Posterior vena cava (tissue), 2 donors: ENCODE data around the gene DPCD. TPM values are rescaled to one million over a fixed set of nuclear protein-coding genes. Genes with fewer than 3 reads are reported as not detected.

Experiments
- DNase-seq: peaks from one replicate; pipeline ENCODE4 v3.0.0-alpha.2; 2020; ENCODE audit warnings: low spot score
- intact Hi-C, 2 donors: fragments of 100-400 bp; cut with DNase I; formaldehyde crosslinking; loops; one replicate each; pipeline versions ENCODE4 v1.14.1 to v1.14.2; 2022 to 2023
- long read RNA-seq, 2 donors: library from polyadenylated mRNA; unstranded; transcript quantifications; one replicate each; pipeline ENCODE4 v2.0.0, GENCODE V29; 2020 to 2021
- total RNA-seq, 2 donors: library from RNA; stranded (reverse); fragmentation: NEBNext Ultra II Directional; extraction: Animal tissue kit (Norgen Biotek cat#: 25700); gene quantifications; one replicate each; pipeline ENCODE4 v1.2.1, GENCODE V29; 2021
- donor health status: DM: yes; HTN: yes; CAD: no.
- donor health status: DM: yes; HTN: yes; CAD: no.

Gene DPCD
- total RNA-seq = 10 to 100 TPM; 11.4 to 12.5 TPM
- long read RNA-seq, donor 1, partial matches to known transcripts = 0 of 5 reads
- long read RNA-seq, donor 1, other reads (novel, unspliced or antisense) = 4 of 5 reads
- long read RNA-seq, donor 2, transcript DPCD-202 (6 exons, 858 nt) = major isoform, 9 of 13 reads
- long read RNA-seq, donor 2, partial matches to known transcripts = 1 of 13 reads
- long read RNA-seq, donor 2, other reads (novel, unspliced or antisense) = 3 of 13 reads

DNA sequence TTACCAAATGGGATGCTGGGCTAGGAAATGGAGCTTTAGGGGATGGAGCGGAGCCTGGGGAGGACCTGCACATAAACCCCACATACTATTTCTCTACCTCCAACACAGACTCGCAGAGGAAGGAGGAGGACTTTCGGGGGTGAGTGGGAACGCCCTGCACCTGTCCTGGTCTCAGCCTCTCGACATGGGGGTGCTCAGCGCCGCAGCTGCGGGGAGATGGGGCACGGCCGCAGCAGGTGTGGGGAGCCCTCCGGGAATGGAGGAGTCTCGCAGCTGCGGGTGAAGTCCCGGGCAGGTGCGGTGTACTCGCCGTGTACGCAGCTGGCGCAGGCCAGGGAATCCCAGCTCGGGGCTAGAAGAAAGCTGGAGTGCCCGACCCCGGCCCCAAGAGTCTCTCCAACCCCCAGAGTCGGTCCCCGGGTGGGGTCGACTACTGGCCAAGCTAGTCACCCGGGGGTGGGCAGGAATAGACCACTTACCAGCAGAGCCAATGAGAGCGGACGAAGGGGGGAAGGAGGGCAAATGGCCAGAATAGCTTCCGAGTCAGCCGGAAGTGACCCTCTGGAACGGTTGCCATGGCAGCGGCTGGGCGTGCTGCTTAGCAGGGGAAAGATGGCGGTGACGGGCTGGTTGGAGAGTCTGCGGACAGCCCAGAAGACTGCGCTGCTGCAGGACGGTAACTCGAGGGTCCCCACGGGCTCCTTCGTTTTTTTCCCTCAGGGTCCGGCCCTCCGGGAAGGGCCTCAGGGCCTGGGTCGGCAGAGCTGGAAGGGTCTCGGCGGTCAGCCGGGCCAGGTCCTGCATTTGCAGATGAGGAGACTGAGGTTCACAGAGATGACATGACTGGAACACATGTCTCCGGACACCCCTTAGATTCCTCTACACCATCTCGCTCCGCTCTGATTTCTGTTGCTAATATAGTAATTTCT is at the start of gene DPCD, which contains the start of gene POLL:
Gene DPCD, plus strand, starts transcription at position 597 of the 929 bp plus-strand sequence. Its CDS starts 16 bp downstream, at position 613.
Gene POLL, minus strand, starts transcription at position 533 of the 929 bp plus-strand sequence. CDS start 897 bp downstream, outside the sequence.
- intact Hi-C loops = no loop called here
- DNase-seq = peak; percentile 99

DNA sequence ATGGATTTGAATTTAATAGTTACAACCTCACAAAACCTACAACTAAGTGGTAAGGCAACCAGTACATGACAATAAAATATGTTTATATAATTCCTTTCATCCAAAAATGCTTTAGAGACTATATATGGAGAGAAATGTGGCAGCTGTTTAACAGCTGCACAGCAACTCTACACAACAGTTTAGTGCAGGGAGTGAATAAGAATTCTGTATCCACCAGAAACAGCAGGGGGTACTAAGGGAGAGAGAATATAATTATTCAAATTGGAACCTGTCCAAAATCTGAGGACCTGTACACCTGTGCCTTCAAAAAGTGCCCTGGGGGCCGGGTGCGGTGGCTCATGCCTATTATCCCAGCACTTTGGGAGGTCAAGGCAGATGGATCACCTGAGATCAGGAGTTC is 49.7 kb upstream of the DPCD start:
- no peak for DNase-seq
- intact Hi-C loops = no loop called here

DNA sequence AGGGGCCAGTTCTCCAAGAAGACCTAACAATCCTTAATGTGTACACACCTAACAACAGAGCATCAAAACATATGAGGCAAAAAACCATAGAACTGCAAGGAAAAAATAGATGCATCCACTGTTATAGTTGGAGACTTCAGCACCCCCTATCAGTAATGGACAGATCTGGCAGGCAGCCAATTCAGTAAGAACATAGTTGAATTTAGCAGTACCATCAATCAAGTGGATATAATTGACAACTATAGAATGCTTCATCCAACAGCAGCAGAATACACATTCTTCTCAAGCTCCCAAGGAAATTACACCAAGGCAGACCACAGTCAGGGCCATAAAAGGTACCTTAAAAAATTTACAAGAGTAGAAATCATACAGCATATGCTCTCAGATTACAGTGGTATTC is 42.2 kb upstream of the DPCD start:
- intact Hi-C loops = no loop called here
- DNase-seq = no peak

DNA sequence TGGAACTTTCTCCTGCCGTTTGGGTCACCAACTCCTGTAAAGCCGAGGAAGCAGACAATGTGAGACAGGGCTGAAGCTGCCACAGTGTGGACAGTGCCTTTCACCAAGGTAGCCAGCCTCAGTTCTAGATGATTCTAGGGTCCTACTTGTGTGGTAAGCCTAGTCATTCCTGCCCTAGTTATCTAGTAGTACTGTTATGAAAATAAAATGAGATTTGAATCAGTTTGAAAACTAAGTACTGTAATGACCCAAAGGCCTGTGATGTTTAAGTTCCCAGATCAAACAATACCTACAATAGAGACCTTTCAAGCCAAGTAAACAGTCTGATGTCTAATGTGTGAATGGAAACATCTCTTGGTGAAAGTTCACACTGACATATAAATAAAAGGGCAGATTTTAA is 37.2 kb upstream of the DPCD start:
- no peak for DNase-seq
- intact Hi-C loops = no loop called here

DNA sequence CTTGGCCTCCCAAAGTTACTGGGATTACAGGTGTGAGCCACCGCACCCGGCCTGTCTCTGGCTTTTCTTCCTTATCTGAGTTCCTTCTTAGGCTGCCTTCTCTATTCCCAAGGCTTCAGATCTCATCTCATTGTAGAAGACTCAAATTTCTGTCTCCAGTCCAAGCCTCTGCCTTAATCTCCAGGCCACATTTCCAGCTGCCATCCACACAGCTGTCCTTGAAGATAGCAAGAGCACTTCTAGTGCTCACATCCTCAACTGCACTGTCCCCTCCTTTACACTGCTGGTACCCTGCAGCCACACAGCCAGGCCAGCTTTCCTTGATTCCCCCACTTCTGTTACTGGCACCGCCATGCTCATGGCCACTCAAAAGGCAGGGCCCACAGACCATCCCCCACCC is 35.7 kb upstream of the DPCD start:
- no peak for DNase-seq
- intact Hi-C loops = no loop called here

DNA sequence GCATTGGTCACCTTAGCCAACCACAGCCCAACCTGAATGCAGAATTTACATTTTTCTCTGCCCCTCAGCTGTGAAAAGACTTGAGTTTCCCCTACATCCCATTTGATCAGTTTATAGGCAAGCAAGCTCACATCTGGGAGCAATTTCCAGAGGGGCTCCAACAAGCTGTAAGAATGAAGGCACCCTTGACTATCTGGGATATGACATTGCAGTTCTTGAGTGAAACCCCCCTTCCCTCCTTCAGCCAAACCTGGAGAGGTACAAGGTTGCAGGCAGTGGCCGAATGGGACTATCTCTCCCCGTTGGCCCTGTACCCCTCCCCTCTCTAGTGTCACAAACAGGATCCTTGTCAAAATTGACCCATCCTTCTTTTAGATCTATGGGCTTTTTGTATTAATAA is 30.6 kb upstream of the DPCD start:
- intact Hi-C loops = no loop called here
- DNase-seq = no peak

DNA sequence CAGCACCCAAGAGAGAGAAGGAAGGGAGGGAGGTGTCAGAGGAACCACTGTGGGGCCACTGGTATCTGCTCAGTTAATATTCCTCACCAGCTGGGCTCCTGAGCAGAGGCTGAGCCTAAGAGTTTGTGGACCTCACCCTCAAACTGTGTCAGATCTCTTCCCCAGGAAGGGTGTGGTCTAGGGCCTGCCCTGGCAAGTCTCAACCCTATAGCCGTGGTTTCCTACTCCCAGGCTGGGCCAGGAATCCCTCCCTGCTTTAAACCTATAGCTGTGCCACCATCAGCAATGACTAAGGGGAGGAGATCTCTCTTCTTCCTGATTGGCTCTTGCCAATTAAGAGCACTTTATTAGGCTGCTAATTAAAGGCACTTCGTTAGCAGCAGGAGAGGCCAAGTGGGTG is 29.9 kb upstream of the DPCD start:
- DNase-seq = no peak
- intact Hi-C loops = no loop called here

DNA sequence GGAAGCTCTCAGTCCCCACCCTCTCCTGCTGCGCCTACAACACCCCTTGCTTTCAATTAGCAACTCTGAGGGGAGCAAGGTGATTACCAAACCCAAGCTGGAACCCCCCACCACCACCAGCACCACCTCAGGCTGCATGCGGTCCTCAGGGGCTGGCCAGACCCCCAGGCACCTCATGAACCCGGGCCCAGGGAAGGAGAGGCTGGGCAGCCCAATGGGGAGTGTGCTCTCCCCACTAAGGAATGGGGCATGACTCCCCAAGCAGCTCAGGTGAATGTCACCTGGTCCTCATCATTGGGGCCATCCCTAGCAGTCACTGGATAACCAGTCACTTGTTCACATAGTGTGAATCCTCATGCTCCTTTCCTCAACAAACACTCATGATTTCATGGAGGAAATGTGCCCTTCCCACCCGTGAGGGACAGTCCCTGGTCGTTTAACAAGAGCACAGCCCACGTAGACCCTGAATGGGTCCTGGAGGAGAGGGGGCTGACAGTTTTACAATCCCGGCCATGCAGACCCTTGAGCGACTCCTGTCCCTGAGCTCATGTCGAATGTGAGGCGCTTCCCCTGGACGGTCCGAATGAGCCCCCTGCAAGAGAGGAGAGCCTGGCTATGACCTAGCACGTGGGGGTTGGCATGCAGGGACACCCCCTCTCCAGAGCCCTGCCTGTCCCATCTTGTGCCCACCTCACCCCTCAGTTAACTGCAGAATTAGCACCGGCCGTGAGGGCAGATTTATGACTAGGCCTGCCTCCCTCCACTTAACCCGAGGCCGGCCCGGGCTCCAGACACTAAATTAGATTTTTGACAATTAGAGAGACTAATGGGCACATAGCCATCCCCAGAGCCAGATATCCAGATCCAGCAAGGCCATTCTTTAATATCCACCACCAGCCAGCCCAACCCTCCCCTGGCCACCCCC is 29.2 kb upstream of the DPCD start:
- peak; percentile 46 for DNase-seq
- intact Hi-C loops = no loop called here

DNA sequence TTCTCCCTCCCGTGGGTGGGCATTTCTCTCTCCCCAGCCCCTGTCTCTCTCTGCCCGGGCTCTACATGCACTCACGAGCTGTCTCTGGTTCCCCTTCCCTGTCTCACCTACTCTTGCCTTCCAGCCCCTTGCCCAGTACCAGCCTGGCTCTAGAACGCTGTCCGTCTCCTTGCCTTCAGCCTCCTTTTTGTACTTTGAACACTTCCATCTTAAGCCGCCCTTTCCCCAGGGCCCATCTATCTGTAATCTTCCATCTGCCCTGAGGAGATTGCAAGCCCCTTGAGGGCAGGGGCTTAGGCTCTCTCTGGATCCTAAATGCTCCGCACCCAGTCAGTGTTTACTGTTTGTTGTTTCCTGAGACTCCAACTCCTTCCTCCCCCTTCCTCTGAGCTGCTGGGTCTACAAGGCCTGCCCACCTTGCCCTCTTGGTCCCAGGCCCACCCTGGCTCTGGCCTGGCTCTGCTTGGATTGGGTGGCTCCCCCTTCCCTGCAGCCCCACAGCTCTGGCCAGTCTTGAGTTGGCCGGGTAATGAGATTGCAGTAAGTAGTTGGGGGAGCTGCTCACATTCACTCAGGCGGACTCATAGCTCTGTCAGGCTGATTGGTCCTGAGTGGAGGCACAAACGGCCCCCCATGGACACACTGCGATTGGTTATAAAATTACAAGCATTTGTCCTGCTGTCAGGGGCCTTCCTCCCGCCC is 28.4 kb upstream of the DPCD start:
- intact Hi-C loops = loop anchor here in 1 of 2 donors (10.0 kb wide), 1 partner anchor 275 kb away; no protein-coding TSS in a partner anchor
- DNase-seq = peak; percentile 56

DNA sequence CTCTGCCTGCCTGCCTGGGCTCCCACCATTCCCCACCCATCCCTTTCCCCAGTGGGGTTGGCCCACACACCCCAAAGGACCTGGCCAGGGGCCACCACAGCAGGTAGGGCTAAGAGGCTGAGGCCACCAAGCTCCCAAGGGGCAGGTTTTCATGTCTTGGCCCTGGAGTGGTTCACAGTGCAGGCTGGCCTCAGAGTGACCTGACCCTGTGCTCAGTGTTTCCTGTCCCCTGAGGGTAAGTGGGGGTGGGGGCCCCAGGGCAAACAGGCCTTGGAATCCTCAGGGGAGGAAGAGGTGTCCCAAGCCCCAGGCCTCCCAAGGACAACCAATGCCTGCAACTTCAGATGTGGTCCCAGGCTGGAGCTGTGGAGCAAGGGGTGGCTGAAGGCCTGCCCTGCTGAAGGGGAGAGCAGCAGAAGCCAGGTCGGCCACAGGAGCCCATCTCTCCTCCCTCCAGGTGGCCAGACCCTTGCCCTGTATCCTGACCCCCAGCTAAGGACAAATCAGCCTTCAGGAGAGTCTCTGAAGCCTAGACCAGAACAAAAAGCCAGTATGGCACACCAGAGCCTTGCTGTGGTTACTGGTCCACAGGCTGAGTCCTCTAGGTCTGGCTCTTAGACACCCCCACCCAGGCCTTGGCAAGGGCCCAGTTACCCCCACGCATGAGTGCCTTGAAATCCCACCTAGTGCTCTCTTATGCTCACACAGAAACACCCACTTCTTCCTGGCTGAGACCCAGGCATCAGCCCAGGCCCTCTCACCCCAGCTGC is 27.6 kb upstream of the DPCD start:
- peak; percentile 63 for DNase-seq
- intact Hi-C loops = loop anchor here in 1 of 2 donors (10.0 kb wide), 1 partner anchor 276 kb away; no protein-coding TSS in a partner anchor

DNA sequence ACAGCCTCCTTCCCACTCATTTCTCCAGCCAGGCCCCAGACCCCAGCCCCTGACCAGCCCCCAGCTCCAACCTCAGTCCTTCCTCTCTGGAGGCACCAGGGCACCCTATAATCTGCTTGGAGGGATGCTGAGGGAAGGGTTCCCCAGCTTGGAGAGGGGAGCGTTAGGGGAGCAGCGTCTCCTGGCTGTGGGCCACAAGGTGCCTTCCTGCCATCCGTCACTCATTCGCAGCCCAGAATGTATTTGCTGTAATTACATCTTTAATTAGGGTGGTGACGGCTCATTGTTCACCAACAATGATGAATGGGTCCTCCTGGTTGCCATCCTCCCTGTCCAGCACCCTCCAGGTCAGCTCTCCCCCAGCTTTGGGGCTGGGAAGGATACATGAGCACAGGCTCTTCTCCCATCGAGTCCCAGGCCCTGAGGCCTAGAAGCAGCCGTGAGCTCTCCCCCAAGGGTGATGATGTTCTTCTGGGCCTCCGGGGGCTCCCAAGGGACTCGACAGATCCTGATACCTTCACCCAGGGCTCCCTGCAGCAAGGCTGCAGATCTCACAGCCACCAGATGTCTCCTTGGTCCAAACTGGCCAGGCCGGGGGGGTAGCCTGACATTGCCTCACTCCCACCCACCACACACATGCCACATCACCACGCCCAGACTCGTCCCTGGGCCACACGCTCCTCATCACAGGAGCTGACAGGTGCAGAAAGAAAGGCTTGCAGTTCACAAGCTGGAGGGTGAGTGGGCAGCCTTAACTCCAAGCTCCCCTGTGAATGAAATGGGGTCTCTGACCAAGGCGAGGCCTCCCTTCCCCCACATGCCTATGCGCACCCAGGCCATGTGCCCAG is 26.8 kb upstream of the DPCD start:
- peak; percentile 74 for DNase-seq
- intact Hi-C loops = loop anchor here in 1 of 2 donors (10.0 kb wide), 1 partner anchor 276 kb away; no protein-coding TSS in a partner anchor

DNA sequence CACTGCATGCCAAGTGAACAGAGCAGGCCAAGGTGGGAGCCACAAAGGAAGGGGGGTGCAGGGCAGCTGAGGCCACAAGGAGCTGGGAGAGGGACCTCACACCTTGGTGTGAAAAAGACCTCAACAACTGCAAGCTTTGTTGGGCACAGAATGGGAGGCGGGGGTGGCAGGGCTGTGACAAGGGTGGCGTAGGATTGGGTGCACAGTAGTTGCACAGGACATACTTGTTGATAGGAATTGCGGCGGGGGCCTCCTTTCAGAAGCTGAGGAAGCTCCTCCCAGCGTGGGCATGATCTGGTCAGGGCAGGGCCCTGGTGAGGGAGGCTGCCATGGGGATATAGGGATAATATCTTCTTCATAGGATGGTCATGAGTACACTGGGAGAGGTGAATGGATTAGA is 25.9 kb upstream of the DPCD start:
- intact Hi-C loops = loop anchor here in 1 of 2 donors (10.0 kb wide), 1 partner anchor 277 kb away; no protein-coding TSS in a partner anchor
- DNase-seq = peak; percentile 63

DNA sequence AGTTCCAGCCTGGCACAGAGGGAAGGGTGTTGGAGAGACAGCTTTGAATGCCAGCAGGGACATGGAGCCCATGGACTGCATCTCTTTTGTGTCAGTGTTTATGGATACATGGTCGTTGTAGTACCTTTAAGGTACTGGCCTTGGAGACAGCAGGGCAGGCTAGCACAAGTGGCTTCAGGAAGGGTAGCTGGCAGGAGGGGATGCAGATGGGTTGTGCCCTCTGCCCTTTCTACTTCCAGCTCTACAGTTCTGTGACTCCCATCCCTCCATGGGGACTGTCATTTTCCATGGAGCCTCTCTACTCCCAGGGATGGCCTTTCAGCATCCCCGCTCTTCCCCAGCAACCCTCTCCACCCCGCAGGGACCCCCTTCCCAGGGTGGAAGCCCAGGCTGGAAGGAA is 25.1 kb upstream of the DPCD start:
- intact Hi-C loops = loop anchor here in 1 of 2 donors (10.0 kb wide), 1 partner anchor 278 kb away; no protein-coding TSS in a partner anchor
- peak; percentile 15 for DNase-seq

DNA sequence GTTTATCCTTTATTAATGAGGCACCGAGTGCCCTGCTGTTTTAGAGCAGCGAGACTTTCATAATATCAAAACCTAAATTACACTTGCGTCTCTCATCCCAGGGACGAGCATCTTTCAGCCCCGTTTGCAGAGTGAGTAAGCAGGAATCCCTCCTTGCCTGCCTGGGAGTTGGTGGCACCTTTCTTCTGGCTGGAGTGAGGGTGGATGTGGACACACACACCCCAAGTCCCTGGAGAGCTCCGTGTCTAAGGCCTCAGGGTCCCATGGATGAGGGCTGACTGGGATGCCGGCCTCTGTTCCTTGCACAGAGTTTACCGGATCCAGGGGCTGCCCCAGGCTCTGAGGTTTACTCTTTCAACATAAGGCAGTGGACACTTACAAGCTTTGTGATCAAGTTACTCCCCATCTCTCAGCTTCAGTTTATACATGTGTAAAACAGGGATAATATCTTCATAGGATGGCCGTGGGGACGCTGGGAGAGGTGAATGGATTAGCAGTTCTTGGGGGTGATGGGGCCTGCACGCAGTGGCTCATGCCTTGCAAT is 24.6 kb upstream of the DPCD start:
- intact Hi-C loops = loop anchor here in 1 of 2 donors (10.0 kb wide), 1 partner anchor 279 kb away; no protein-coding TSS in a partner anchor
- DNase-seq = peak; percentile 47

DNA sequence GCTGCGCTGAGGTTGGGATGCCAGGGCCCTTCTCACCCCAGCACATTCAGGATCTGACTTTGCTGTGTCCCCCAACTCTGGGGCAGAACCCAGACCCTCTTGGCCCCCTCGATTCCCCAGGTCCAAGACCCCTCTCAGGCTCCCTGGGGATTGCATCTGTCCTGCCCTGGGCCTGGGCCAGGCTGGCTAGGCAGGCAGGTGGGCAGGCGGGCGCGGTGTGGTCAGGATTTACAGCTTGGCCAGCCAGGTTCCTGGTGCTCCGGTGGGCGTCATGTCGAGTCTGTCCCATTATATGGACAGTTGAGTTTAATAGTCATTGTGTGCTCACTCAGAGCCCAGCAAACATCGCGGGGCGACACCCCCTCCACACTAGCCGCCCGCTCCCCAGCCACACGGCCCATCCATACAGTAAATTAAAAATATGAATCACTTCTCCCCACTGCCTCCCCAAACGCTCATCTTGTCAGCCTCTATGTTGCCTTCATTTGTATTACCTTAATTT is 23.6 kb upstream of the DPCD start:
- DNase-seq = peak; percentile 64
- intact Hi-C loops = loop anchor here in 1 of 2 donors (10.0 kb wide), 1 partner anchor 280 kb away; no protein-coding TSS in a partner anchor

DNA sequence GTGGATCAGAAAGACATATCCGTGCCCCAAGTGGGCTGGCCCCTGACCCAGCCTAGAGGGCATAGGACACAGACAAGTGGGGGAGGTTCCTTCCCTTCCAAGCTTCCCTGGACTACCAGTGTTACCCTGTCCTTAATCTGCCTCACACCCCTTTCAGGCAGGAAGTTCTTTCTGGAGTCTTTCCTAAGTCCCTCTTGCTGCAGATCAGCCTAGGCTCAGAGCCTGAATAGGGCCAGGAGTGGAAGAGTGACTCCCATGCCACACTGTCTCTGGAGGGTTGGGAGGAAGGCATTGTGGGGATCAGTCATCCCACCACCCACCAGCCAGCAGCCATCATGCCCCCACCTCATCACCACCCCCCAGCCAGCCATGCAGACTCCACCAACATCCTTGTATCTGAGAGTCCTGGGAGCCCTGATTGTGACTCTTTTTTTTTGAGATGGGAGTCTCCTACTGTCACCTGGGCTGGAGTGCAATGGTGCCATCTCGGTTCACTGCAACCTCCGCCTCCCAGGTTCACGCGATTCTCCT is 22.7 kb upstream of the DPCD start:
- DNase-seq = peak; percentile 28
- intact Hi-C loops = loop anchor here in 1 of 2 donors (5.0 to 10.0 kb wide), 2 partner anchors 281 to 353 kb away; no protein-coding TSS in a partner anchor
